GM23338 (cell line): ENCODE data around the gene PIAS4.

ENCODE experiments used
- ETS1 ChIP-seq: IDR thresholded peaks from 2 replicates; pipeline ENCODE4 v1.6.1; 2016; ENCODE audit warnings: antibody characterized with exemption
- EZH2 ChIP-seq: fragments of 200-600 bp; sonication (generic); IDR thresholded peaks from one replicate; pipeline ENCODE4 v1.8.0; 2017; ENCODE audit warnings: antibody characterized with exemption, mild to moderate bottlenecking, low read depth; ENCODE audit not compliant: unreplicated experiment
- EZH2phosphoT487 ChIP-seq: fragments of 200-600 bp; sonication (generic); IDR thresholded peaks from one replicate; pipeline ENCODE4 v1.8.1; 2018; ENCODE audit warnings: antibody characterized with exemption; ENCODE audit not compliant: unreplicated experiment
- JUNB ChIP-seq: IDR thresholded peaks from one replicate; pipeline ENCODE4 v1.6.1; 2016; ENCODE audit warnings: antibody characterized with exemption; ENCODE audit not compliant: unreplicated experiment
- POLR2AphosphoS5 ChIP-seq: IDR thresholded peaks from 2 replicates; pipeline ENCODE4 v1.6.1; 2016; ENCODE audit warnings: antibody characterized with exemption, low read depth
- ZNF331 ChIP-seq: fragments of 250-450 bp; sonication (Bioruptor Pico); IDR thresholded peaks from 2 replicates; pipeline ENCODE4 v1.5.0; 2020; ENCODE audit warnings: low read depth, mild to moderate bottlenecking, moderate library complexity
- TF ChIP-seq, protein P1 (sequence below), 2 experiments: fragments of 200-600 bp in 1 of 2; sonication (generic) in 1 of 2; conservative IDR thresholded peaks; 2 replicates each; pipeline versions ENCODE4 v1.5.1 to v1.6.1; 2016 to 2017; ENCODE audit warnings: antibody characterized with exemption in 2 of 2, low read depth in 2 of 2, mild to moderate bottlenecking in 2 of 2, moderate library complexity in 1 of 2

- TF ChIP-seq, protein P1, sequence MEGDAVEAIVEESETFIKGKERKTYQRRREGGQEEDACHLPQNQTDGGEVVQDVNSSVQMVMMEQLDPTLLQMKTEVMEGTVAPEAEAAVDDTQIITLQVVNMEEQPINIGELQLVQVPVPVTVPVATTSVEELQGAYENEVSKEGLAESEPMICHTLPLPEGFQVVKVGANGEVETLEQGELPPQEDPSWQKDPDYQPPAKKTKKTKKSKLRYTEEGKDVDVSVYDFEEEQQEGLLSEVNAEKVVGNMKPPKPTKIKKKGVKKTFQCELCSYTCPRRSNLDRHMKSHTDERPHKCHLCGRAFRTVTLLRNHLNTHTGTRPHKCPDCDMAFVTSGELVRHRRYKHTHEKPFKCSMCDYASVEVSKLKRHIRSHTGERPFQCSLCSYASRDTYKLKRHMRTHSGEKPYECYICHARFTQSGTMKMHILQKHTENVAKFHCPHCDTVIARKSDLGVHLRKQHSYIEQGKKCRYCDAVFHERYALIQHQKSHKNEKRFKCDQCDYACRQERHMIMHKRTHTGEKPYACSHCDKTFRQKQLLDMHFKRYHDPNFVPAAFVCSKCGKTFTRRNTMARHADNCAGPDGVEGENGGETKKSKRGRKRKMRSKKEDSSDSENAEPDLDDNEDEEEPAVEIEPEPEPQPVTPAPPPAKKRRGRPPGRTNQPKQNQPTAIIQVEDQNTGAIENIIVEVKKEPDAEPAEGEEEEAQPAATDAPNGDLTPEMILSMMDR (conservative IDR thresholded peaks at IDR 0.05; ENCODE audit: low read depth in 2 of 2): no peak
- no peak for TF ChIP-seq POLR2AphosphoS5
- TF ChIP-seq EZH2phosphoT487: no peak
- TF ChIP-seq ZNF331 (CRISPR knock-in tag): no peak
- TF ChIP-seq JUNB: no peak
- TF ChIP-seq EZH2: no peak
- TF ChIP-seq ETS1: no peak
Measured at GRCh38 chr19:4049432-4049831, 41.9 kb downstream of the PIAS4 start.
